Activated T-helper 9 cell treated with anti-CD3 and anti-CD28 coated beads, Interleukin-2, amount 50 U/mL, for 16 hours (primary cell): Measurements from ENCODE around the gene MYO1F.

ENCODE experiments used
- DNase-seq: peaks from one replicate; pipeline ENCODE4 v3.0.0-alpha.2; 2020; ENCODE audit warnings: low read depth

The MYO1F gene

GRCh38 chr19:8491574-8491973 is 85.7 kb downstream of the MYO1F start:
- DNase-seq, result no peak

- DNase-seq, result no peak
Observed at GRCh38 chr19:8490873-8491272, 86.4 kb downstream of the MYO1F start.

GRCh38 chr19:8490395-8490760 is 86.9 kb downstream of the MYO1F start:
- DNase-seq, result no peak

DNA sequence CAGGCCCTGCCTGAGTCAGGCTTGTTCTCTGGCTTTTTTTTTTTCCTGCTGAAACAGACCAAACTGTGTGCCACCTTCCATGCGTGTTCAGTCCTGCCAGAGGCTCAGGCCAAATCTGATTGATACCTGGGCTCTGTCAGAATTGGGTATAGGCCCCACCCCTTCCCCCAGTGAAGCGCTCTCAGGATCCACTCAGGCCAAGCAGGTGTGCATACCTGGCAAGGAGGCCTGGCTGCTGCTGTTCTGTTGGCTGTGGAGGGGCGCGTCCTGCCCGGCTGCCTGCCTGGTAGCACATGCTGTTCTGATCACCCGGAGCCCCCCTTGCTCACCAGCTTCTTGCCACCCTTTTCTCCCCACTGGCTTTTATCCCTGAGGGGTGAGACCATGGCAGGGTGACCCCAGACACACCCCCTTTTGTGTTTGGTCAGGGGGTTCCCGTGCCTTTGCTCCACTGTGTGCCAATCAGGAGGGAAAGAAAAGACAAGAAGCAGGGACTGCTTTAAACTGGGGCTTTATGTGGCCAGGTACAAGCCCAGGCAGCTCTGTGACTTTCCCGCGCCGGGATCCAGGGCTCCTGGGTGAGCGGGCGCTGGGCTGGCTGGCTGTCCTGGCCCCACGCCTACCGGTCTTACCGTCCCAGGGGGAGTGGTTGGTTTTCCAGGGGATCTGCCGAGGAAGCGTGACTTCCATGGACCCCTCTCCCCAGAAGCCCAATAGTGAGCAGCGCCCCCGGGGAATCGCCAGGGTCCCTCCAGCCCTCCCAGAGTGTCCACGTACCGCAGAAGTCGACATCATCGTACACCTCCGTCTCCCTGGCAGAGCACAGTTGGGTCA is 87.5 kb downstream of the MYO1F start:
- DNase-seq, result no peak

DNA sequence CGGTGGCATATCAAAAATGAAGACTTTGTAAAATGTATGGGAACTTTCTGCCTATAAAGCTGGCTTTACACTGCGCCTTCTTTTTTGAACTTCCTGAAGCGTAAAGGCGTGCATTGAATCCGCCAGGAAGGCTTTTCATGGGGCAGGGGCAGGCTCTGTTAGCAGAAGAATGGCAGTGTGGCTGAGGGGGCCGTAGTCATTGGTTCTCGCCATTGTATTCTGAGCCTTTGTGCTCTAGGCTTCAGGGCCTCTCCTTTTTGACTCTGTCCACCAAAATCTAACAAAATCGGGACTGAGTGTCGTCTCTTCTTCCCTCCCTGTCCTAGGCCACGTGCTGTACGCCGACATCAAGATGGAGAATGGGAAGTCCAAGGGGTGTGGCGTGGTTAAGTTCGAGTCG is 88.9 kb downstream of the MYO1F start:
- no peak for DNase-seq

GRCh38 chr19:8487137-8487851 is 89.9 kb downstream of the MYO1F start:
- peak; percentile 55 for DNase-seq

DNA sequence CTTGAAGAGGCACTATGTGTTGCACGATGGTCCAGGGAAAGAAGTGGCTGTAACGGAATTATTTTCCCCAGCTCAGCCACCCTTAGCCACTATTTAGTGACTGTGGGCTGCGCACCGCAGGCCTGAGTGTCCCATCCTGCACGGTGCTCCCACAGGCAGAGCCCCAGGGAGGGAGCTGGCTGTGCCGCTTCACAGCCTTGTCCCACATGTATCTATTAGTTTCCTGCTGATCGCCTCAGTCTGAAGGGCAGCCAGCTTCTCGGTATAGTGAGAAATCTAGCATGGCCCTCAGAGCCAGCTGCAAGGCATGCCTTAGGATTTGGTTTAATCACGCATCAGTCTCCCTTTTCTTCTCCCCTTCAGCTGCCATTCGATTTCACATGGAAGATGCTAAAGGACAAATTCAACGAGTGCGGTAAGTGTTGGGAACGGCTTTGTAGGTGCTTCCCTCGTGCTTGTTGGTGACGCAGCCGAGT is 90.5 kb downstream of the MYO1F start:
- DNase-seq, result no peak

GRCh38 chr19:8485561-8486371 is 91.5 kb downstream of the MYO1F start:
- DNase-seq, result no peak

DNA sequence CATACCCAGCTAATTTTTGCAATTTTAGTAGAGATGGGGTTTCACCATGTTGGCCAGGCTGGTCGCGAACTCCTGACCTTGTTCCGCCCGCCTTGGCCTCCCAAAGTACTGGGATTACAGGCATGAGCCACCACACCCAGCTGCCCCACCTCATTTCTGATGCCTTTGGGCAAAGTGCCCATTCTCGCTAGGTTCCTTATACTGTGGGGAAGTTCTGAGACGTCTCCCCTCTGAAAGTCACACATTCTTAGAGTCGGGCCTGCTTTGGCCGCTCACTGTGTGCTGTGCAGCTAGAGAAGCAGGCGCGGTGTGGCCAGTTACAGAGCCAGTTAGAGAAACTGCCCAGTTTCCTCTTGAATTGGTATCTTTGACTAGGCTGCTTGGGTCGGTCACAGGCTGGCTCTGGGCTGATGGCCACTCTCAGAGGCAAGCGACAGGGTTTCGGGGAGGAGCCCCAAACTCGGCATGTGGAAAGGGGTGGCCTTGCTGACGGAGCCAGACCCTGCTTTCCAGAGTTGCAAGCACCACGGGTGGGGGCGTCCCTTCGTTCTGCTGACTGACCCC is 92.8 kb downstream of the MYO1F start:
- DNase-seq, result no peak

DNA sequence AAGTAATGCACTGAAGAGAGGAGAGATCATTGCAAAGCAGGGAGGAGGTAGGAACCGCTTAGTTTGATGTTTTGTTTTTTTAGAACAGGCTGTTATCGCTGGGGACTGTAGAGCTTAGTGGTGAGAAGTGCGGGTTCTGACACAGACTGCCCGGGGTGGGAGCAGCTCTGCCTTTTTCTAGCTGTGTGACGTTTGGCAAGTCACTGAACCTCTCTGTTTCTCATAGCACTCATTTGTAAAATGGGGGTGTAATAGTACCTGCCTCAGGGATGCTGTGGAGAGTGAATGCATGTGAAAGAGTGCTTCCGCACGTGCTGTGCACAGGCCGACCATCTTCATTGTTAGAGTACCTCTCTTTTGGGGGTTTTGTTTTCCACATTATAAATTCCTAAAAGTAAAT is 94.1 kb downstream of the MYO1F start:
- no peak for DNase-seq

GRCh38 chr19:8482696-8483095 is 94.5 kb downstream of the MYO1F start:
- DNase-seq, result no peak

- DNase-seq, result no peak
Observed at GRCh38 chr19:8481616-8482015, 95.6 kb downstream of the MYO1F start.

- no peak for DNase-seq
Observed at GRCh38 chr19:8481201-8481600, 96.0 kb downstream of the MYO1F start.

- DNase-seq, result no peak
Observed at GRCh38 chr19:8478598-8478997, 98.6 kb downstream of the MYO1F start.

GRCh38 chr19:8477889-8478288 is 99.4 kb downstream of the MYO1F start:
- no peak for DNase-seq

DNA sequence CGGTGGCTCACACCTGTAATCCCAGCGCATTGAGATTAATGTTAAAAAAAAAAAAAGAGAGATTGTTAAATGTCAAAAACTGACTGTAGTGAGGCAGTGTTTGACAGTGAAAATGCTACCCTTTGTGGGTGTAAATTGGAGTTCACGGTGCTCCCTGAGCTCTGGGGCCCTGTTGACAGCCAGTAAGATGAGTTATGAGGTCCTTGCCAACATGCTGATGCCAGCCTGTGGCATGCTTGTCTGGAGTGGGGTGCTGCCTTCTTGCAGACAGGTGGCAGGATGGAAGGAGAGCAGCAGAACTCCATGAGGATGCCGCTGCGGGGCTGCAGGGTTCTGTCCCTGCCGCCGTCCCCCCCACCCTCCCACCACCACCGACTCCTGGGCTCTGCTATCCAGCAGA is 100.7 kb downstream of the MYO1F start:
- DNase-seq, result no peak

- no peak for DNase-seq
Observed at GRCh38 chr19:8475005-8475404, 102.2 kb downstream of the MYO1F start.

- DNase-seq, result no peak
Observed at GRCh38 chr19:8473648-8474476, 103.4 kb downstream of the MYO1F start.
